Measurements from ENCODE around the gene CAPZB.
"Not testable (repeated sequence)": the region's sequence is repeated elsewhere in the genome, so short reads cannot be mapped to it uniquely, and the experiment has no call there.

CAPZB gene

GRCh38 chr1:19485362-19486187, at the start of gene CAPZB:
CAPZB (minus strand) TSS chr1:19485539; CDS start chr1:19485438, 101 bp downstream.
- DNase-seq, result peak; percentile 85

GRCh38 chr1:19534281-19534680, 48.9 kb upstream of the CAPZB start:
- DNase-seq, result no peak

- DNase-seq, result no peak
Measured at GRCh38 chr1:19533626-19534025, 48.3 kb upstream of the CAPZB start.

DNA sequence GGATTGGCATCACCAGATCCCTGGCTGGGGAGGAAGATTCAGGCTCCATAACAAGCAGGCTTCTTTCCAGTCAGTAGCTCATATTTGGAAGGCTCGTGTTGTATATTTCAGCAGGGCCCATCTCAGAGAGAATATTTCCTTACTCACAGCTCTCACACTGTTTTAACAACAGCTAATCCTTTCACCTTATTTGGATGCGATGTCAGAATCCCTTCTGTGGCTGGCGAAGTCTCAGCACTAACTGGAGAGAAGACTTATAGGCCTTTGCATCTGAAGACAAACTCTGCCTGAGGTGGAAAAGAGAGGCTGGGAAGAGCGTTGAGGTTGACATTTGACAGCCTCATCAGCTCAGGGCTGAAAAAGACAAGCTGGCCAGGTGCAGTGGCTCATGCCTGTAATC, 47.2 kb upstream of the CAPZB start:
- DNase-seq, result no peak

GRCh38 chr1:19529664-19530063, 44.3 kb upstream of the CAPZB start:
- no peak for DNase-seq

- DNase-seq, result no peak
Measured at GRCh38 chr1:19528438-19528837, 43.1 kb upstream of the CAPZB start.

GRCh38 chr1:19525607-19526545, 40.5 kb upstream of the CAPZB start:
- no peak for DNase-seq

GRCh38 chr1:19524791-19525190, 39.5 kb upstream of the CAPZB start:
- no peak for DNase-seq

DNA sequence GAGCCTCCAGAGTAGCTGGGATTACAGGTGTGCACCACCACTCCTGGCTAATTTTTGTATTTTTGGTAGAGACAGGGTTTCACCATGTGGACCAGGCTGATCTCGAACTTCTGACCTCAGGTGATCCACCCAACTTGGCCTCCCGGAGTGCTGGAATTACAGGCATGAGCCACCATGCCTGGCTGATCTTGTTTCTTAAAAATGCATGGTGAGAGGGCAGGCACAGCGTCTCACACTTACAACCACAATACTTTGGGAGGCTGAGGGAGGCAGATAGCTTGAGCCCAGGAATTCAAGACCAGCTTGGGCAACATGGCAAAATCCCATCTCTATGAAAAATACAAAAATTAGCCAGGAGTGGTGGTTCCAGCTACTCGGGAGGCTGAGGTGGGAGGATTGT, 37.2 kb upstream of the CAPZB start:
- DNase-seq, result not testable (repeated sequence)

- DNase-seq, result no peak
Measured at GRCh38 chr1:19521411-19521810, 36.1 kb upstream of the CAPZB start.

GRCh38 chr1:19517017-19517416, 31.7 kb upstream of the CAPZB start:
- no peak for DNase-seq

DNA sequence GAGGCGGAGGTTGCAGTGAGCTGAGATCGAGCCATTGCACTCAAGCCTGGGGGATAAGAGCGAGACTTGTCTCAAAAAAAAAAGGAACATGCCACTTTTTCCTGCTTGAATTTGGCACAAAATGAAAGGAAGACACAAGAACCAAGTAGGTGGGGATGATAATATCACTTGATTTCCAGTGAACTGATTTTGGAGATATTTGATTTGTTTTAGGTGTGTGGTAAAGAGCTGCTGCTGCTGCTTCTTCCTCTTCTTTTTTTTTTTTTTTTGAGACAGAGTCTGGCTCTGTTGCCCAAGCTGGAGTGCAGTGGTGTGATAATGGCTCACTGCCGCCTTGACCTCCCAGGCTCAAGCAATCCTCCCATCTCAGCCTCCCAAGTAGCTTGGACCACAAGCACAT, 29.9 kb upstream of the CAPZB start:
- no peak for DNase-seq

- no peak for DNase-seq
Measured at GRCh38 chr1:19514391-19514831, 29.1 kb upstream of the CAPZB start.

GRCh38 chr1:19512545-19512944, 27.2 kb upstream of the CAPZB start:
- peak; percentile 70 for DNase-seq

- DNase-seq, result no peak
Measured at GRCh38 chr1:19511116-19511515, 25.8 kb upstream of the CAPZB start.

- not testable (repeated sequence) for DNase-seq
Measured at GRCh38 chr1:19509647-19510046, 24.3 kb upstream of the CAPZB start.

GRCh38 chr1:19507516-19507915, 22.2 kb upstream of the CAPZB start:
- DNase-seq, result no peak

DNA sequence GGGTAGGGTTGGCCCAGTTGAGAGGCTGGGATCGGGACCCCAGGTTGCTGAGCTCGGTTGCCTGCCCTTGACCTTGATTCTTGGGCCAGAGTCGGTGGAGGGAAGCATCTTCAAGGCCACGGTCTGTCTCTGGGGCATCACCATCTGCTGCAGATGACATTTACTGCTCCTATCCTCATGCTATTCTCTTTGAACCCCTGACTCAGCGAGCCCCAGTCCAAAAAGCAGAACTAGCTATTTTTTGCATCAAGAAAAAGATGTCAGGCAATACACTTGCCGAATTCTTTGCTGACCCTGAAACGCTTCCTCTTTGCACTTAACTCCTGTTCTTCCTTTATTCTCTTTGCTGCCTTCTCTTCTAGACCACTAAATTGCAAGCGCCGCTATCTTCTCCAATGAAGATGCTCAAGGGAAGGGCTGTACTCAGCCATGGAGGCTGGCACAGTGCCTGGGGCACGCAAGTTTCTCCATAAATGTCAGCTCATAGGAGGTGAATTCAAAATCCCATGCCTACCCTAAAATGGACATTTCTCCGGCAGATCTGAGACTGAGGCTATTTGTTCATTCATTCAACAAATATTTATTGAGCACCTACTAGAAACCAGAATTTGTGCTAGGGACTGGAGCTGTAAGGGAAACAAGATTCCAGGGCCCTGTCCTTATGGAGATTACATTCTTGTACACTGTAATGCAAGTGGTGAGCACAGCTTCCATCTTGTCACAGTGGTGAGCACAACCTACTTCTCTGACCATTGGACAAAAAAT, 20.5 kb upstream of the CAPZB start:
- no peak for DNase-seq

DNA sequence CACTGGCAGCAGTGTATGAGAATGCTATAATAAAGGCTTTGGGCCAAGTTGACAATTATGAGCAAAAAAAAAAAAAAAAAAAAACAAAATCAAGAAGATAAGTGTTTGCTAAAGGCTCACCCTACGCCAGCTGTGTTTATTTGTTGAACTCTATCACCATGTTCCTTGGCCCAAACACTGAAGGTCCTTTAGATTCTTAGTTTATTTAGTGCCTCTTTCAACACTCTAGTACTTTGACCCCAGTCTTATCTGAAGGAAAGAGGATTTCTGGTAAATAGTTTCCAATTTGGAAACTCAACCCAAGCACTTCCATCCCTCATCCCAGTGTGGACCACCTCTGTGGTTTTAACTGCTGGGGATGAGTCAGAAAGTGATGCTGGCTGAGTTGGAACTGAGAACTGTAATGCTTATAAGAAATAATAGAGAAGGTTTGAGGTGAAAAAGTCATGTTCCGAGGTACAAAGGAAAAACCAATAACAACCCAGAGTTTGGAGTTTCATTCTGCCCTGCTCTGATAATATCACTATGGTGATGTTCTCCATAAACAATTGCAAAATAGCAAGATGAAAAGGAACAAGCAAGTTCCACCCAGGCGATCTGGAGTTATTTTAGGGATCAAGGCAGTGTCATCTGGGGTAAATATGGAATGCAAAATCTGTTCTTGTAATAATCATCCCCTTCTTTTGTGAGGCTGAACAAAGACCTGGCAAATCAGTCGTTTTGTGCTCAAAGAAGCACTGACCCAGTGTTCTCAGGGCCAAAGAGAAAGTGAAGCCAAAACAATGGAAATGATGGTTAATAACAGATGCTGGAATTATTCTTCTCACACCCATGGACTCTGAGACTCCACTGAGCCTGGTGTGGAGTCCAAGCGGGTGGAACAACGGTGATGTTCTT, 19.7 kb upstream of the CAPZB start:
- no peak for DNase-seq

GRCh38 chr1:19502284-19502683, 16.9 kb upstream of the CAPZB start:
- DNase-seq, result not testable (repeated sequence)

GRCh38 chr1:19499887-19500286, 14.5 kb upstream of the CAPZB start:
- not testable (repeated sequence) for DNase-seq

DNA sequence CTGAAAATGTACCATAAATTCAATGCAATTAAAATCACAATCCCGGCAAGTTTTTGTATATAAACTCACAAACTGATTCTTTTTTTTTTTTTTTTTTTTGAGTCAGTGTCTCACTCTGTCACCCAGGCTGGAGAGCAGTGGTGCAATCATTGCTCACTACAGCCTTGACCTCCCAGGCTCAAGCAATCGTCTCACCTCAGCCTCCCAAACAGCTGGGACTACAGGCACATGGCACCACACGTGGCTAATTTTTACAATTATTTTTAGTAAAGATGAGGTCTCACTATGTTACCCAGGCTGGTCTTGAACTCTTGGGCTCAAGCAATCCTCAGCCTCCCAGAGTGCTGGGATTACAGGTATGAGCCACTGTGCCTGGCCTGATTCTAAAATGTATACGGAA, 12.1 kb upstream of the CAPZB start:
- not testable (repeated sequence) for DNase-seq
